ENCODE results near the gene KIAA1210.

Gene KIAA1210

GRCh38 chrX:119042996-119043395 lies 84.6 kb downstream of the KIAA1210 start:
- H3K36me3 ChIP-seq (ENCODE audit: insufficient read depth, low read length), result no peaks in the 10 kb centered on the region
- TF ChIP-seq CTCF (IDR thresholded peaks at IDR 0.05; ENCODE audit: low read length) (no peak), EZH2 (IDR thresholded peaks at IDR 0.05; ENCODE audit: borderline replicate concordance, low read length) (no peak)

GRCh38 chrX:119042040-119042439 lies 85.6 kb downstream of the KIAA1210 start:
- Histone ChIP-seq H3K4me1 (ENCODE audit: insufficient read depth, low read length, severe bottlenecking) (no peaks in the 10 kb centered on the region), H3K4me2 (ENCODE audit: low read length) (no peak overlapping the region), H3K9ac (ENCODE audit: low read length) (no peak overlapping the region), H3K9me3 (ENCODE audit: low read length) (no peaks in the 10 kb centered on the region), H3F3A (ENCODE audit: insufficient read depth, low read length) (no peaks in the 10 kb centered on the region), H3K4me3 (ENCODE audit: low read depth, low read length, poor library complexity, severe bottlenecking) (no peak overlapping the region), H3K9me2 (ENCODE audit: low read depth, low read length) (no peaks in the 10 kb centered on the region), H4K20me1 (ENCODE audit: insufficient read depth, low read length) (no peaks in the 10 kb centered on the region), H3K27ac (ENCODE audit: low read depth, low read length, poor library complexity, severe bottlenecking) (no peak overlapping the region), H2AFZ (ENCODE audit: low read length) (no peak overlapping the region), H3K36me3 (ENCODE audit: insufficient read depth, low read length) (no peaks in the 10 kb centered on the region), H3K27me3 (ENCODE audit: insufficient read depth, low read length) (no peaks in the 10 kb centered on the region), H3K79me2 (ENCODE audit: insufficient read depth, low read length) (no peaks in the 10 kb centered on the region)
- no peak for TF ChIP-seq EZH2 (IDR thresholded peaks at IDR 0.05; ENCODE audit: borderline replicate concordance, low read length)
- TF ChIP-seq CTCF (IDR thresholded peaks at IDR 0.05; ENCODE audit: low read length), result no peak

More at GRCh38 chrX:119042996-119043395, 84.6 kb downstream of the KIAA1210 start:
- no peaks in the 10 kb centered on the region for H3K9me3 ChIP-seq (ENCODE audit: low read length)
- no peaks in the 10 kb centered on the region for H3K27me3 ChIP-seq (ENCODE audit: insufficient read depth, low read length)
- H3K4me2 ChIP-seq (ENCODE audit: low read length), result no peak overlapping the region
- no peaks in the 10 kb centered on the region for H3K4me1 ChIP-seq (ENCODE audit: insufficient read depth, low read length, severe bottlenecking)
- no peaks in the 10 kb centered on the region for H3K79me2 ChIP-seq (ENCODE audit: insufficient read depth, low read length)
- no peaks in the 10 kb centered on the region for H4K20me1 ChIP-seq (ENCODE audit: insufficient read depth, low read length)
- no peak overlapping the region for H3K27ac ChIP-seq (ENCODE audit: low read depth, low read length, poor library complexity, severe bottlenecking)
- H3K9me2 ChIP-seq (ENCODE audit: low read depth, low read length), result no peaks in the 10 kb centered on the region
- H2AFZ ChIP-seq (ENCODE audit: low read length), result no peak overlapping the region
- no peak overlapping the region for H3K9ac ChIP-seq (ENCODE audit: low read length)
- no peaks in the 10 kb centered on the region for H3F3A ChIP-seq (ENCODE audit: insufficient read depth, low read length)
- no peak overlapping the region for H3K4me3 ChIP-seq (ENCODE audit: low read depth, low read length, poor library complexity, severe bottlenecking)

- Histone ChIP-seq H3K9me2 (ENCODE audit: low read depth, low read length) (no peaks in the 10 kb centered on the region), H4K20me1 (ENCODE audit: insufficient read depth, low read length) (no peaks in the 10 kb centered on the region), H3K79me2 (ENCODE audit: insufficient read depth, low read length) (no peaks in the 10 kb centered on the region), H3F3A (ENCODE audit: insufficient read depth, low read length) (no peaks in the 10 kb centered on the region), H2AFZ (ENCODE audit: low read length) (no peak overlapping the region), H3K4me1 (ENCODE audit: insufficient read depth, low read length, severe bottlenecking) (no peaks in the 10 kb centered on the region), H3K9me3 (ENCODE audit: low read length) (no peaks in the 10 kb centered on the region), H3K4me3 (ENCODE audit: low read depth, low read length, poor library complexity, severe bottlenecking) (no peak overlapping the region), H3K36me3 (ENCODE audit: insufficient read depth, low read length) (no peaks in the 10 kb centered on the region), H3K4me2 (ENCODE audit: low read length) (no peak overlapping the region), H3K9ac (ENCODE audit: low read length) (no peak overlapping the region), H3K27me3 (ENCODE audit: insufficient read depth, low read length) (no peaks in the 10 kb centered on the region), H3K27ac (ENCODE audit: low read depth, low read length, poor library complexity, severe bottlenecking) (no peak overlapping the region)
- TF ChIP-seq CTCF (IDR thresholded peaks at IDR 0.05; ENCODE audit: low read length) (no peak), EZH2 (IDR thresholded peaks at IDR 0.05; ENCODE audit: borderline replicate concordance, low read length) (no peak)
These were observed 86.4 kb downstream of the KIAA1210 start for GRCh38 chrX:119041175-119041574.

All from OCI-LY1 (cell line).